Activated T-cell treated with anti-CD3 and anti-CD28 coated beads, Interleukin-2, amount 50 U/mL, for 1 hour (primary cell): Measurements from ENCODE around the gene PPP1R16B.
A peak's percentile ranks its signal among the peaks of the same experiment; 100 is the strongest.
"Not testable (repeated sequence)": the region's sequence is repeated elsewhere in the genome, so short reads cannot be mapped to it uniquely, and the experiment has no call there.

ENCODE experiments used
- DNase-seq: peaks from one replicate; pipeline ENCODE4 v3.0.0-alpha.2; 2020

Gene PPP1R16B

DNA sequence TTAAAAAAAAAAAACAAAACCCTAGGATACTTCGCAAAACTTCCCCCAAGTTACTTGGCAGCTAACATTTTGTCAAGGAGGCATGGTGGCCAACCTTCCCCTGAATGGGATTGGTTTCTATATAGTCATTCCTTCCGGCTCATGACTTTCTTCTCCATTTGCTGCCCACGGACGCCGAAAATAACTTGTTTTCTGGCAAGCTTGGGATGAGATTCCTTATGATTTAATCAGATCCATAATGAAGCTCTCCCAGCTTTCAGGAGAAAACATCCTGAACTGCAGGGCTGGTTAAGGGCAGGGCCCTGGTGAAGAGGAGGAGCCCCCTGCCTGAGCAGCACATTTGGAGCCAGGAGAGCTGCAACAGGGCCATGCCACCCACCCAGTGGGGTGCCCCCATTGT, 49.9 kb downstream of the PPP1R16B start:
- DNase-seq = no peak

DNA sequence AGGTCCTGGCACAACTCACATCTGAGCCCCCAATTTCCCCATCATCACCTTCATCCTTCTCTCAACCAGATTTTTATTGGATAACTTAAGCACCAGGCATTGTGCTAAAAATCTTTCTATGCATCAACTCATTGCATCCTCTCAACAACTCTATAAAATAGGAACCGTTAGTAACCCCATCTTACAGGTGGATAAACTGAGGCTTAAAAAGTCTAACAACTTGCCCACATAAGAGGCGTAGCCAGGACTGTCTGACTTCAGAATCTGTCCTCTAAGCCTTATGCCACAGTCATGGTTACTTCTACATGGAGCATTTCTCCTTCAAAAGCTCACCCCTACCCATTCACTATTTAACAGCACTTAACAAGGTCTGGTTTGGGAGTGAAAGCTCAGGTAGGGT, 51.1 kb downstream of the PPP1R16B start:
- no peak for DNase-seq

DNA sequence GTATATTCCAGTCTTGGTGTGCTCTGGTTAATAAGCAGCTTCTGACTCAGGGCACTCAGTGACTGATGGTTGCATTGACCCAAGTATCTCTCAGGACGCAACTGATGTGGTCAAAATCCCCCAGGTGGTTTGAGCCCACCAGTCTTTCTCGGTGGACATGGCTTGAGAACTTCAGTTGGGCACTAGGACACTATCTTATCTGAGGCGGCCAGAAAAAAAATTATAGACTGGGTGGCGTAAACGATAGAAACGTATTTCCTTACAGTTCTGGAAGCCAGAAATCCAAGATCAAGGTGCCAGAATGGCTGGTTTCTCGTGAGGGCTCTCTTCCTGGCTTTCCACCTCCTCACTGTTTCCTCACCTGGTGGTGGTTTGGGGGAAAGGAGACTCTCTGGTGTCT, 52.2 kb downstream of the PPP1R16B start:
- DNase-seq = no peak

DNA sequence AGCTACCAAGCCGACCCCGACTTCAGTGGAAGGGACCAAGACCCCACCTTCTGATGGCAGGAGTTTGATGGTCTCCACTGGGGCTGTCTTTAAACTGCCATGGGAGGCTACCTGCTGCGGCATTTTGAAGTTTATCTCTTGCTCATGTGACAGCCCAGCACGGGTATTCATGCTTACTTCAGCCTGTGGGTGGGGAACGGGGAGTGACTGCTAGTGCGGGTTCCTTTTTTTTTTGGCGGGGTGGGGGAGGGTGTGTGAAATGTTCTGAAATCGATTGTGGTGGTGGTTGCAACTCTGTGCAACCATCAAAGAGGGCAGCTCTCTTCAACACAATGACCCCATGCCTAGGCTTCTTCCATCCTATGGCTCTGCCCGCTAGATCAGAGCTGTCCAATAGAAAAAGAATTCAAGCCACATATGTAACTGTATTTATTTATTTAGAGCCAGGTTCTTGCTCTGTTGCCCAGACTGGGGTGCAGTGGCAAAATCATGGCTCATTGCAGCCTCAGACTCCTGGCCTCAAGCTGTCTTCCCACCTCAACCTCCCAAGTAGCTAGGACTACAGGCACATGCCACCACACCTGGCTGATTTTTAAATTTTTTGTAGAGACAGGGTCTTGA, 53.7 kb downstream of the PPP1R16B start:
- DNase-seq = no peak

DNA sequence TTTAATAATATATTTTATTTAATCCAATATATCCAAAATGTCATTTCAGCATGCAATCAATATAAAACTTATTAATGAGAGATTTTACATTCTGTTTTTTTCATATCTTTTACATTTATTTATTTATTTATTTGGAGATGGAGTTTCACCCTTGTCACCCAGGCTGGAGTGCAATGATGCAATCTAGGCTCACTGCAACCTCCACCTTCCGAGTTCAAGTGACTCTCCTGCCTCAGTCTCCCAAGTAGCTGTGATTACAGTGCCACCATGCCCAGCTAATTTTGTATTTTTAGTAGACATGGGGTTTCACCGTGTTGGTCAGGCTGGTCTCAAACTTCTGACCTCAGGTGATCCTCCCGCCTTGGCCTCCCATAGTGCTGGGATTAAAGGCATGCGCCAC, 54.4 kb downstream of the PPP1R16B start:
- not testable (repeated sequence) for DNase-seq

DNA sequence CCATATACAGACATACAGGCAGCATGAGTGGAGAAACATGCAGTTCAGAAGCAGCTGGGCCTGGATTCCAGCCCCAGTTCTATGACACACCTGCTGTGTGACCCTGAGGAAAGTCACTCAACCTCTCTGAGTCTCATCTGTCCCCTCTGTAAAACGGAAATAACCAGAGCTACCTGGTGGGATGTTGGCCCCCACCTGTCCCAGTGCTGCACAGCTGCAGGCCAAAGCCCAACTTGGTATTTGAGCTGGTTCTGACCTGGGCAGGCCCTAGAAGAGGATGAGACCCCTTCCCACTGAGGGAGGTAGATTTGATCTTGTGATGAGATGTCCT, 55.5 kb downstream of the PPP1R16B start:
- no peak for DNase-seq

DNA sequence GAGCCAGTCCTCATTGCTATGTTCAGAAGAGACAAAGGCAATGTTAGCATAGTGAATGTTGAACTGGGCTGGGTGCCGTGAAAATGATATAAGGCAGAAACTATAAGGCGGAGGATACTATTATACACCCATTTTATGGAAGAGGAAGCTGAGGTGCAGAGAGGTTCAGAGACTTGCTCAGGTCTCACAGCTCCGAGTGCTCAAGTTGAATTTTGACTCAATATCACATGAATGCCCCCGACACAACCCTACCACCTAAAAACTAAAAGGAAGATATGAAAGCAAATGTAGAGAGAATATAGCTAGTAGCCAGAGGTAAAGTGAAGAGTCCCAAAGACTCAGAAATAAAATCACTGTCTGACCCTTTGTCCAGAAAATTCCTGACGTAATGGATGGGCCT, 56.7 kb downstream of the PPP1R16B start:
- no peak for DNase-seq

DNA sequence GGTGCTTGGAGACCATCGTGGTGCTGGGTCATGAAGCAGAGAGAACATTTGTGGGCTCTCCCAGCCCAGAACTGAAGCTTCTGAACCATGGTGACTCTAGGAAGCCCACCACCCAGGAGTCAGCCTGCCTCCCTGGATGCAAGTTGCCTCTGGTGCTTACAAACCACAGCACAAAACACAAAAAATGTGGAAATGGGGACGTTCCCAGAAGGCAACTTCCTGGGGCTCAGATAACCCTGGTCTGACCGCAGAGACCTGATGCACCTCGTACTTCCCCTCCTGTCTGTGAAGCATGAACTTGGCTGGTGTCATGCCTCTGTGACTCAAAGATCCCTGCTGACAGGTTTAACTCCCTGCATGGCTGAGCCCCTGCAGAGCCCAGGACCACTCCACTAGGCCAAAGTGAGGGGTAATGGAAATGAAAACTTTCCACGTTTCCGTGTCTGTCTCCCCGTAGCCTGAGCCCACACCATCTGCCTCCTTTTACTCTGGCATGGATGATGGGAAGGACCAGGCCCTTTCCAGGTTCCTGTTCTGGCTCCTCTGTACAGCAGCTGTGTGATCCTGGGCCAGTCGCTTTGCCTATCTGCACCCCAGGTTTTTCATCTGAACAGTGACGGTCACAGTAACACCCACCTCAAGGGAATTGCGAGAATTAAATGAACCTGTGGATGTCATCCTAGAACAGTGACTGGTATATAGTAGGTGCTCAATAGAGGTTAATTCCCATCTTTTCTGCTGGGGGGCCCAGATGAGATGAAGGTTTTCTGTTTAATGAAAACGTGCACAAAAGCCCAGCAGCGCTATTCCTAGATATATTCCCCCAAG, 57.7 kb downstream of the PPP1R16B start:
- peak; percentile 58 for DNase-seq

DNA sequence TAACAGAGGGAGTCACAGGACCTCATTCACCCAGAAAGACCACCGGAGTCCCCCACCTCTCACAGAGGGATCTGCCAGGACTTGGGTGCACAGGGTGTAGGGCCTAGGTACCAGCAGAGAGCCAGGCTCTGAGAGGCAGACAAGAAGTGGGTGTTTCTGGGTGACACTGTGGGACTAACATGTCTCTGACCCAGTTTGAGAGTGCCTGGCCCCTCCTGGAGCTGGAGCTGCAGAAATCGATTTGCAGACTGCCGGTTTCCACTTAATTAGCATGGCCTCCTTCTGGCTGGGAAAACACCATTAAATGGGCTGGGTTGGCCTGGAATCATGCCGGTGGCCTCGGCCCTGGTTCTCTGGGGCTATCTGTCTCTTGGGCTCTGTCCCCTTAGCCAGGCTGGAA, 59.2 kb downstream of the PPP1R16B start:
- no peak for DNase-seq

DNA sequence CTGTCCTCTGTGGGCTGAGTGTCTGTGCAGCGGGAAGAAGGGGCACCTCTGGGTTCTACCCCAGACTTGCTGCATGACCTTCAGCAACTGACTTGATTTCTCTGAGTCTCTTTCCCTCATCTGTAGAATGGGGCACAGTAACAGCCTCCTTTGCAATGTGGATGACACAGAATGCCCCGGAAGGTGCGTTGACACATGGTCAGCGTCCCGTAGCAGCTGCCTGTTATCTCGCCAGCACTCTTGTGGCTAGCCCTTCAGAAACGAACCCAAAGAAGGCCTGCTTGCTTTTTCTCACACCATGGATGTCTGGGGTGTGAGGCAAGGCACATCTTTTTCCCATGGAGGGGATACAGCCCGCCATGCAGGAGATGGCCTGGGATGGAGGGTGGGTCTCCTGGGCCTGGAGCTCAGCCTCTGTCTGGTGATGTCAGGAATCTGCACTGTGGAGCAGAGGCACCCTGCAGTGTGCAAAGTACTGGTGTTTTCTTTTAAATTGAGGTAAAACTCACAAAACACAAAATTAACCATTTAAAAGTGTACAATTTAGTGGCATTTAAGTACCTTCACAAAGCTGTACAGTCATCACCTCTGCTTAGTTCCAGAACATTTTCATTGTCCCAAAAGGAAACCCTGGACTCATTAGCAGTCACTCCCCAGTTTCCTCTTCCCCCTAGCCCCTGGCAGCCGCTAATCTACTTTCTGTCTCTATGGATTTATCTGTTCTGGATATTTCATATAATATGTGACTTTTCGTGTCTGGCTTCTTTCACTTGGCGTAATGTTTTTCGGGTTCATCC, 61.0 kb downstream of the PPP1R16B start:
- no peak for DNase-seq

DNA sequence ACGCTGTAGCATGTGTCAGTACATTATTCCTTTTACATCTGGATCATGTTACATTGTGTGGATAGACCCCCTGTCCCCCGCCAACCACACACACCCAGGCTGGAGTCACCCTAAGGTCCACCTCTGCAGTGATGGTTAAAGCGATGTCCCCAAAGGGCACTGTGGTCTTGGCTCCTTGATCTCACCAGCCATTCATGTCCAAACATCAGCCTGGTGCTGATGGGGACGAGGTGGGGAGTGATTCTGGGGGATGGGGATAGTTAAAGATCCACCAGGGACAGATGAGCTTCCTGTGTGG, 61.5 kb downstream of the PPP1R16B start:
- no peak for DNase-seq

DNA sequence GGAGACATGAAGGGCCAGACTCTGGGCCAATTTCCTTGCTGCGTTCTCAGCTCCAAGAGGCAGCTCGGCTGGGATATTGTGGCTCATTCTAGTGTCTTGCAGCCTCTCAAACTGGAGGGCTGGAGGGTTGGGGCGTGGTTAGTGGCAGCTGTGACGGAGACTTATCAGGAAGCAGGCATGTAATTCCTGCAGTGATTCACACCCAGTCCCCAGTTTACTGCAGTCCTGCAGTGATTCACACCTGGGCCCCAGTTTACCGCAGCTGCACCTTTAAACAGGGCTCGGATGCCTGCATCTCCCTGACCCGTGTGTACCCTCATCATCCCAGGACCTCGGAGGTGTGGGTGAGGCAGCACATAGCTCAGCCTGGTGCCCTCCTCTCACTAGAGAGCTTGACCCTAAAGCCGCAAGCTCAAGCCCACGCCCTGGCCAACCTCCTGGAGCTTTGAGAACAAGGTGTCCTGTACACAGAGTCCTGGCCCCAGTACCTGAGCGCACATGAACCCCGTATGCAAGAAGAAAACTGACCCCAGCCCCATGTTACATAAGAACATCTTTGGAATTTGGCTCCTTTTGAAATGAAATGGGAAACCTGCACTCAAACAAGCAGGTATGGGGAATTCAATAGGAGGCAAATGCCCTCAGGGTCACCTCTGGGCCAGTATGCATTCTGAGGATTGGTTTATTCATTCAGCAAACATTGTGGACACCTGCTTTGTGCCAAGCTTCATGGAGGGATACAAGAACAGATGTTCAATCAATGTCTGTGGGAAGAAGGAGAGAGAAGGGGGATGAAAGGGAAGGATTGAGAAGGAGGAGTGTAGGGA, 65.4 kb downstream of the PPP1R16B start:
- DNase-seq = peak; percentile 53

DNA sequence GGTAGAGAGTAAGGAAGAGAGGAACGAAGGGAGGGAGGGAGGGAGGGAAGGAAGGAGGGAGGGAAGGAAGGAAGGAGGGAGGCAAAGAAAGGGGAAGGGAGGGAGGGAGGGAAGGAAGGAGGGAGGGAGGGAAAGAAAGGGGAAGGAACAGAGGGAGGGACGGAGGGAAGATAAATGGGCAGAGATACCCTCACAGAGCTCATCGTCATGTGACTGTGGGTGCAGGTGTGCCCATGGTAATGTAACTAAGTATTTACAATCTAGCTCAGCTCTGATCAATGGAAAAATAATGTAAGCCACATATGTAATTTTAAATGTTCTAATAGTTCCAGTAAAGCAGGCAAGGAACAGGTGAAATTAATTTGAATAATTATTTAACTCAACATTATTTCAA, 66.1 kb downstream of the PPP1R16B start:
- no peak for DNase-seq

DNA sequence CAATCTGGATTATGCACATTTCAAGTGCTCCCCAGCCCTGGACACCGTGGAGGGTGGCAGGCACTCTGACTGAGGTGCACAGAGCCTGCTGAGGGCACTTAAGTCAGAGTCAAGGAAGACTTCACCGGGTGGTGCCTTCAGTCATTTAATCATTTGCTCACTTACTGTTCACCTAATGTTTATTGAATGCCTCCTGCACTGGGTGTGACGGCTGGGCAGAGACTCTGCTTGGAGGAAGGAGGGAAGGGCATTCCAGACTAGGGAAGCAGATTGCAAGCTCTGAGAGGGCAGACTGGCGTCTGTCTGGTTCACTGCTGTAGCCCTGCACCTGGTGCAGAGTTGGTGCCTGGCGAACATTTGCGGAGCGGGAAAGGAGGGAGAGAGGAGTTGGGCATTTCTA, 66.5 kb downstream of the PPP1R16B start:
- no peak for DNase-seq

DNA sequence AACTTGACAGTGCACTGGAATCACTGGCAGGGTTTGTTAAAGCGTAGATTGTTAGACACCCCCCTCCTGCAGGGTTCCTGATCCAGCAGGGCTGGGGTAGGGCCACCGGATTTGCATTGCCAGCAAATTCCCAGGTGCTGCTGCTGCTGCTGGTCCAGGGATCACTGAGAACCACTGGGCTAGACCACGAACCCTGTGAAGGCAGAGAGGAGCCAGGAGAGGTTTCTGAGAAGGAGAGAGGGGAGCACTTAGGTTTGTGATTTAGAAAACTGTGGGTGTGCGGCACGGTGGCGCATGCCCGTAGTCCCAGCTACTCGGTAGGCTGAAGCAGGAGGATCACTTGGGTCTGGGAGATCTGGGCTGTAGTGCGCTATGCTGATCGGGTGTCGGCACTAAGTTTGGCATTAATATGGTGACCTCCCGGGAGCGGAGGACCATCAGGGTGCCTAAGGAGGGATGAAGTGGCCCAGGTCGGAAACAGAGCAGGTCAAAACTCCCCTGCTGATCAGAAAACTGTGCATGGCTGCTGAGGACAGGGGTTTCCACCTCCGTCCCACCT, 67.1 kb downstream of the PPP1R16B start:
- DNase-seq = no peak

DNA sequence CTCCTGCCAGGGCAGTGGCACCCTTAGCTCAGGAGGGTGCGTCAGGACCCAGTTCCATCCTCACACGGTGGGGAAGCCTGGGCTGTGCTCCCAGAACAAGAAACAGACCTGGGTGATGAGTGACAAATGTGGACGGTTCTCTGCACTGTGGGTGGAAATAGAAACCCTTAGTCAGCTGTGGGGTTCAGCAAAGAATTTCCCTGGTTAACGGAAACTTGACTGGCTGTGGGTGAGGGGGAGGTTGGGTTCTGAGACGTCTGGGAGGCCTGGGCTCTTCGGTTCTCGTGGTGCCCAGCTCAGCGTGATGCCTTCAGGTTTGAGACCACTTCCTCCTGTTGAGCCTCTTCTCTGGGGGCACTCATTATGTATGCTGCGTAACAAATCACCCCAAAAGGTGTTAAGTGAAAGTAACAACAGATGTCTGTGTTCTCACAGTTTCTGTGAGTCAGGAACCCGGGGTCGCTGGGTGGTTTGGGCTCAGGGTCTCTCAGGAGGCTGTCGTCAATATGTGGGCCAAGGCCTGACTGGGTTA, 67.6 kb downstream of the PPP1R16B start:
- peak; percentile 71 for DNase-seq

DNA sequence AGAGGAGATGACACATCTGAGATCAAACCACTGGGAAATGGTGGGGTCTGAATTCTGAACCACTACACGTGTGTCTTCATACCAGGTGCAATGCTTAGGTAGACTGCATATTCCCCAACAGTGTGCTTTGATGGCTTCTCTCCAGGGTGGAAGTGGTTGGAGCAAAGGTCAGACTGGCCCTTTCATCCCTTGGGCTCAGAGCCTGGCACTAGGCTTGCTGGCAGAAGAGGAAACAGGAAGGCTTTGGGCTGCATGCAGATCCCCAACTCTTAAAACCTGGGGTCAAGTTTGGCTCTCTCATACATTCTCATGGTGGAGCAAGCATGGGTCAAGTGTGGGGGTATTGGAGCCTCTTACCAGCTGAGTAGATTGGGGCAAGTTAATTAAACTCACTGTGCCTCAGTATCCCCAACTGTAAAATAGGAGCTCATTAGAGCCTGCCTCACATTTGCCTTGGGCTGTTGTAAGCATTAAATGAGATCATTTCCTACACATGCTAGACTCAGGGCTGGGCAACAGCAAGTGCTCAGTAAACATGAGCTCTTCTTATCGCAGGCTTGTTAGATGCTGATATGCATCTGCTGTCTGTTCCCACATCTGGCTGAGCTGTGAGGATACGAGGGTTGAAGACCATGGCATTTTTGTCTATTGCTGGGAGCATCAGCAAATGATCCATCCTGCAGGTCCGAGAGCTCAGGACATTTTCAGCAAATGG, 69.1 kb downstream of the PPP1R16B start:
- DNase-seq = no peak

DNA sequence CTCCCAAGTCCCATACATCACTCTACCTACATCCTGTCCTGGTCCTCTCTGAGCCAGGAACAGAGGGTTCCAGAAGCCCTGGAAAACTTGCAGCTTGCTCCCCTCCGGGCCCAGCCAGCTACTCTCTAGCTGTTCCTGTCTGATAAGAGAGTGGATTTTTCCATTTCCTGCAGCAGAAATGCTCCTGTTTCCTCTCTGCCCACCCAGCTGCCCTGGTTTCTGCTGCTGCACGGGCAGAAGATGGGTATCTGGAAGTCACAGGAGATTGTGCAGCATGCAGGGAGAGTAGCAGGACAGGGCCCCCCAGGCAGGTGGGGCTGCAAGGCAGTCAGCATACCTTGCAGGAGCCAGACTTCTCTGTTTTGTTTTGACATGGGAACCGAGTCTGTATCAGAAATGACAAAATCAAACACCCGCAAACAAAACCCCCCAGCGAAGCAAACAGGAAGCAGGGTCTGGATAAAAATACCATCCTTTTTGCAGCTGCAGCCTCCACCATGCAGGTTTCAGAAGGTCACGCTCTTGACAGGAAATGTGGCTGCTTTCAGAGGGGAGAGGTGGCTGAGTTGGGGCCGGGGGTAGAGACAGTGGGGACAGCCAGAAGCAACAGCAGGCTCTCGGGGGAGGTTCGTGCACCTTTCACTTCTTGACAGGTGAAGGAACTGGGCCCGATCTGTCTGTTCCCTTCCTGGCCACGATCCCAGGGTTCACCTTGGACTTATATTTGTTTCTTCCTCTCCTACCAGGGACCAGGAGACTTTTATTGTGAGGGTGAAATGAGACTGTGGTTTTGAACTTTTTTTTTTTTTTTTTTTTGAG, 69.9 kb downstream of the PPP1R16B start:
- DNase-seq = peak; percentile 61

DNA sequence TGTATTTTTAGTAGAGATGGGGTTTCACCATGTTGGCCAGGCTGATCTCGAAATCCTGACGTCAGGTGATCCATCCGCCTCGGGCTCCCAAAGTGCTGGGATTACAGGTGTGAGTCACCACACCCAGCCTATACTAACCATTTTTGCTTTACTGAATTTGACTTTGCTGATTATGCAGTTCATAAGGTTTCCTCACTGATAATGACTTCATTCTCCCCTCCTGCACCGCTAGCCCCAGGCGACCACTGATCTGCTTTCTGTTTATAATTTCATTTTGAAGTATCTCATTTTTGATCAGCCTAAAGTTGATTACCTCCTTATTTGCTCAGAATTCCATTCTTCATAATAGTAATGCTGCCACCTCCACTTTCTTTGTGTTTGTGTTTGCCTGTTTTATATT, 72.0 kb downstream of the PPP1R16B start:
- no peak for DNase-seq

DNA sequence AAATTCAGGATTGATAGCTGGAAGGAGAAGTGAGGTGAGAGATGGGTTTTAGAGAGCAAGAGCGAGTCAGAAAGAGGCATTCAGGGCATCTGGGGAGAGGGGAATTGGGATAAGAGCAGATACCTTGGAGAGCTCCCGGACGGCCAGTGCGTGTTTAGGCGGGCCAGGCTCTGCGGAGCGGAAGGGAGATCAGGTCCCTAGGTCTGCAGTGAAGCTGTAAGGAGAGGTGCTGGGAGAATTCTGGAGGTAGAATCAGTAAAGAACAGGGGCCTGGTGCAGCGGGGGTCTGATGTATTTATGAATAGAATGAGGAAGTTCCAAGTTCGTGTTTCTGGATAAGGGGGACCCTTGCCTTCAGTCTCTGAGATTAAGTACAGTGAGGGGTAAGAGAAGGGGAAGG, 73.4 kb downstream of the PPP1R16B start:
- DNase-seq = no peak
